Measurements from ENCODE around the gene PLIN1.
A peak's percentile ranks its signal among the peaks of the same experiment; 100 is the strongest.

The PLIN1 gene

DNA sequence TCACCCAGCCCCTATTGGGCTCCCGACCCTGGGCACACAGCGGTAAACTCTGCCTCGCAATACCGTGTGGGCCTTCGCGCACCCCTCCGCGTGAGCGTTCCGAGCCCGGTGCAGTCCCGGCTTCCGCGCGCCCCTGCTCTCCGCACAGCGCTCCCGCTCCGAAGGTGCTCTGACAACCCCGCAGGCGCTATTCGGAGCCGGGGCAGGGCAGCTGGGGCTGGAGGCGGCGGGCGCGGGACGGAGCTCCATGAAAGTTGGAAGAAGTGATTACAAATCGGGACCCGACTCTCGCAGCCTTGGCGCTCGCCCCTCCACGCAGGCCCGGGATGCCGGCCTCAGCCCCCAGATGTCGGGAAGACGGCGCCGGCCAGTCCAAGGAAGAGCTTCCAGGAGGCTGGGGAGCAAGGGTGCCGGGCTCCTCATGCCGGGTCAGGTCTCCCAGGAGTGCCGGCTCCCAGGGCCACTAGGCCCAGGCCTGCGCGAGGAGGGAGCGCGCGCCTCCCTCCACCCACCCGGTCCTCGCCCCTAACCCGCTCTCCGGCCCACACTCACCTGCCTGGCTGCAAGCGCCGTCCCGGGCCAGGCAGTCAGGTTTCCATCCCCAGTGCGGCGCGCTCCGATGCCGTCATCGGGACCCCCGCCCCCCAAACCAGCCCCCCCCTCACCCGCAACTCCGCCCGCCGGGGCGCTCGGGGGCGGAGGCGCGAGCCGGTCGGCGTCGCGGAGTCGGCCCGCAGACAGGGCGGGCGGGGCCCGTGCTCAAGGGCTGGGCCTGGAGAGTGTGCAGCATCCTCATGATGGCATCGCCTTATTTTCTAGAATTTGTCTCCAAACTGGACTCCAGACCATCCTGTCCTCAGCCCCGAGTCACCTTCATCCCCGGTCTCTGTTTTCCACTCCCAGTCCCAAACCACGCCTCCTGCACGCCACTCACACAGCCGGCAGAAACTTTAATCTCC, 24.0 kb downstream of the PLIN1 start, which contains the start of gene KIF7:
TSS of gene KIF7 (minus strand) at position 621 of the 959 bp plus-strand sequence. CDS start 2,537 bp downstream, outside the sequence.
- H3K4me3 ChIP-seq (ENCODE audit: low read depth, low read length), result peak within 1 kb of the TSS; percentile 76

DNA sequence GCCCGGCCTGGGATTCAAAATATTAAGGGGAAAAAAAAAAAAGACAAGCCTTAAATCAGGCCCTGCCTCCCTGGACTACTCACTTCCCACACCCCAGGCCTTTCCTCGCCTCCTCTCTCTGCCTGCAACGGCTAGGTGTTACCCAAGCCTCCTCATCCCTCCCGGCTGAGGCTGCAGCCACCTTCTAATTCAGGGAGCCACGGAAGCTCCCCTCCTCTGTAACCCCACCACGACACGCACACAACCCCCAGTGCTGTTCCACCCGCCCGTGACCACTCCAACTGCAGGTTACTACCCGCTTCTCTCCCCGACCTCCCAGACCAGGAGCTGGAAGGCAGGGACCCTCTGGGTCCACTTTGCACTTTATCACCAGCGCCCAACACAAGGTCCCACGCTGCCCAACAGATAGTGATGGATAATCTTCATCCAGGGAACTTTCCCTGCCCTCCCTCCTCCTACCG, 24.8 kb downstream of the PLIN1 start:
- H3K4me3 ChIP-seq (ENCODE audit: low read depth, low read length), result peak overlapping the region; percentile 76

DNA sequence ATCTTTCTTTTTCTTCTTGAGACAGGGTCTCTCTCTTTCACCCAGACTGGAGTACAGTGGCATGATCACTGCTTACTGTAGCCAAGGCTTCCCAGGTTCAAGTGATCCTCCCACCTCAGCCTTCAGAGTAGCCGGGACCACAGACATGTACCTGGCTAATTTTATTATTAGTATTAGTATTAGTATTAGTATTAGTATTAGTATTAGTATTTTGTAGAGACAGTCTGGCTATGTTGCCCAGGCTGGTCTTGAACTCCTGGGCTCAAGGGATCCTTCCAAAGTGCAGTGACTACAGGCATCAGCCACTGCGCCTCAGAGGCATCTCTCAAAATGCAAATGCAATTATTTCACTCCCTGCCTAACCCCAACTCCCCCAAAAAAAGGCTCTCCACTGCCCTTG, 25.6 kb downstream of the PLIN1 start:
- H3K4me3 ChIP-seq (ENCODE audit: low read depth, low read length), result no peak overlapping the region

DNA sequence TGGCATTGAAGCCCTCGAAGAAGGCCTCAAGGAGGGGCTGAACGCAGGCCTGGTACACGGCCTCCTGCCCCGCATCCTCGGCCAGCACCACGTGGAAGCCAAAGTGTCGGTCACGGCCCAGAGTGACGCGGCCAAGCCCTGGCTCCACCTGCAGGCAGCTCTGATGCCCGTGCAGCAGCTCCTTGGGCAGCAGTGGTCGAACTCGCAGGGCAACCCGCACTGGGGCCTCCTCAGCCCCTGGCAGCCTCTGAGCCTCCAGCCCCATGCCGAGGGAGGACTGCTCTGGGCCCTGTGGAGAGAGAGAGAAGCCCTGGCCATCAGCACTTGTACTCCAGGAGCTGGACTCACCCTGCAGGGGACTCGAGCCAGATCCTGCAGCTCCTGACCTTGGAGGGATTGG, 26.5 kb downstream of the PLIN1 start:
- H3K4me3 ChIP-seq (ENCODE audit: low read depth, low read length), result no peak overlapping the region

DNA sequence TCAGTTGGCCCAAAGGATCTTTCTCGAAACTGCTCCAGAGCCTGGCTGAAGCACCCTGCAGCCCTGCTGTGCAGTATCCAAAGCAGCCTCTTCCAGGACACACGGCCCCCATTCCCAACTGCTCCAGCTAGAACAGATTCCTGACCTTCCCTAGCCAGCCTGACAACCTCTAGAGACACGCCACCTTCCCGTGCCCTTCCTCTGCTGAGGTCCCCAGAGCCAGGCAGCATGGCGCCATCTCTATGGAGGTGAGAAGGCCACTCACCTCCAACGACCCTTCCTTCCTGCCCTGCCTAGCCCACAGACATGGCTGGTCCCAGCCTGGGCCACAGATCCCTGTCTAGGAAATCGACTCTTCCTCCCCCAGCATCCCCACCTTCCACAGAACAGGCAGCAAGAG, 27.0 kb downstream of the PLIN1 start:
- no peak overlapping the region for H3K4me3 ChIP-seq (ENCODE audit: low read depth, low read length)

DNA sequence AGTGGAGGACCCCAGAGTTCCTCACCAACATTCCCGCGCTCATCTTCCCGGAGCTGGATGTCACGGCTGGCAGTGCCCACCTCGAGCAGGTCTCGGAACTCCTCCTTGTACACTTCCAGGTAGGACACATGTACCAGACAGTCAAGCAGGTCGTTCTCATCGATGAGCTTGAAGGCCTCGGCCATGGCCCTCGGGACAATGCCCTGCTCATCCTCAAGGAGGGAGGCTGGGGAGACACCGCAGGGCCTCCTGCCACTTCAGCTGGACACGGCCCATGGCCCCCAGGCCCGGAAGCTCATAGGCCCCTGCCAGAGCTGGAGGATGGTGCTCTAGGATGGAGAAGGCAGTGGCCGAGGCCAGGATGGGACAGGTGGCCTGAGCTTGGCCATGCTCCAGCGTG, 29.5 kb downstream of the PLIN1 start:
- H3K4me3 ChIP-seq (ENCODE audit: low read depth, low read length), result no peak overlapping the region

DNA sequence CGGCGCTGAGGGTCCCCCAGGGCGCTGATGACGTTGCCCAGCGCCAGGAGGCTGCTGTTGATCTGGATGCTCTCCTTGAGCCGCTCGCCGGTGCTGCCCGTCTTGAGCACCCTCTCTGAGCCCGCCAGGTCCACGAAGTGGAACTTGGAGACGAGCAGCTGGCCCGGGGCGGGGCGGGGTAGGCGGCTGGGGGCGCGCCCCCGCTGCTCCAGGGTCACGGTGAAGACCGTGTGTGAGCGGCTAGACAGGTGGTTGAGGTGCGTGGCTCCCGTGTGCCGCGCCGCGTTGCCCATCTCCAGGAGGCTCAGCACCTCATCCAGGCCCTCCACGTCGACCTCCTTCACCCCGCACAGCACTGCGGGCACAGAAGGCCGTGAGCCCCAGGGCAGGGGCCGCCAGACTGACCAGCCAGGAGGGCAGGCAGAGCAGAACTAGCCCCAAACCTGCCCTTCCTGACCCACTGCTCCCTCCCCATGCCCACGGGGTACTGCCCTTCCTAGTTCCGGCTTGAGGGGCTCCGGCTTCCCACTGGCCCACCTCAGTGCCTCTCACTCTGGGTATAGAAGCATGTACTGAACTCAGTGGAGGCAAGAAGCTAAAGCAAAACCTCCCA, 30.0 kb downstream of the PLIN1 start:
- H3K4me3 ChIP-seq (ENCODE audit: low read depth, low read length), result no peak overlapping the region

DNA sequence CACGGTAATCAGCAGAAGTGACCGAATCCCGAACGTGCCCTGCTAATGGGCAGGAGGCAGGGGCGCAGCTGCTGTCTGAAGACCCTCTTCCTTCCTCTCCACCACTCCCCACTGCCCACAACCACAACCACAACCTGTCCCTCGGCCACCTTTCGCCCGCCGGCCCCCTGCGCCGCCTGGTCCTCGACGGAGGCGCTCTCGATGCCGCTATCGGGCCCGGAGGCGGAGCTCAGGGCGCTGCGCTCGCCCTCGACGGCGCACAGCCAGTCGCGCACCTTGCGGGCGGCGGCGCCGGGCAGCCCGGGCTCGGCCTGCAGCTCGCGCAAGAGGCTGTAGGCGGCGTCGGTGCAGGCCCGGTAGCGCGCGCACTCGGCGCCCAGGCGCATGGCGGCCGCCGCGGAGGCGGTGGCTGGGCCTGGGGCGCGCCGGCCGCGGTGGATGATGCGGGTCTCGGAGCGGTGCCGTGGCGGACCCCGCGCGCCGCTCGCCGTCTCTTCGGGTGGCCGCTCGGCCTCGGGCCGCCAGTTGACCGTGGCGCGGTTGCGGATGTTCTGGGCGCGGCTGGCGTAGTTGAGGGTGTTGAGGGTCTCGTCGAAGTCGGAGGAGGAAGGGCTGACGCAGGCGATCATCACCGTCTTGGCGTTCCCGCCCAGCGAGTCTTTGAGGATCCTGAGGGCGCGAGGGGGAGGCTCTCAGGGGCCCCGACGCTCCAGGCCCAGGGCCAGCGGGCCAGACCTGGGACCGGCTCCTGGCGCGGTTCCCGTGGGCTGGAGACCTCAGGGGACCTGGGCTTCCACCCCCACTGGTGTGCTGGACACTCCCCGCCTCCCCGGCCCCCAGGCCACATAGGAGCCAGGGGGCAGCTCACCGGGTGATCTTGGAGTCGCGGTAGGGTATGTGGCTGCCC, 30.8 kb downstream of the PLIN1 start:
- no peak overlapping the region for H3K4me3 ChIP-seq (ENCODE audit: low read depth, low read length)

DNA sequence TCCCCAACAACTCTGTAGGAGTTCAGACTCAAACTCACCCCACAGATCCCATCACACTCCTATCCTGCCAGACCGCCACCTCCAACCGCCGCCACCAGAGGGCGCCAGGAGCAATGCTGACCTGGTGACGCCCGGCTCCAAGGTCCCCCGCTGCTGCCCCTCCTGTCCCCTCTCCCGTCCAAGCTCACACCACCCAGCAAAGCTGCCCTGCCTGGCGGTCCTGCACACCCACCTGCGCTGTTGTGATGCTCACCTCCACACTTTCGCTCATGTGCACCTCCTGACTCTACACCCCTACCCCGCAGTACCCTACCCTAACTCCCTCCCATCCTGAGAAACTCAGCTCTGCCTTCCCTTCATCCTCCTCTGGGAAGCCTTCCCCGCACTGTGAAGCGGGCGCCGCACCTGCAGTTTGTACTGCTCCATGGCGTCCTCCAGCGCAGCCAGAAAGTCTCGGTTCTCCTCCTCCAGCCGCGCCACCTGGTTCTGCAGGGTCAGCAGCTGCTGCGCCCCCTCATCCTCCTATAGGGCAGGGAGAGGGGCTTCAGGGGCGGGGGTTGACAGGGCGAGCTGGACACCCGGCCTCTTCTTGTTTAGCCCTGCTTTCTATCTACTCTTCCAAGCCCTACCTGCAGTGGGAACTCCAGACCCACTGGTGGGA, 31.8 kb downstream of the PLIN1 start:
- H3K4me3 ChIP-seq (ENCODE audit: low read depth, low read length), result no peak overlapping the region

DNA sequence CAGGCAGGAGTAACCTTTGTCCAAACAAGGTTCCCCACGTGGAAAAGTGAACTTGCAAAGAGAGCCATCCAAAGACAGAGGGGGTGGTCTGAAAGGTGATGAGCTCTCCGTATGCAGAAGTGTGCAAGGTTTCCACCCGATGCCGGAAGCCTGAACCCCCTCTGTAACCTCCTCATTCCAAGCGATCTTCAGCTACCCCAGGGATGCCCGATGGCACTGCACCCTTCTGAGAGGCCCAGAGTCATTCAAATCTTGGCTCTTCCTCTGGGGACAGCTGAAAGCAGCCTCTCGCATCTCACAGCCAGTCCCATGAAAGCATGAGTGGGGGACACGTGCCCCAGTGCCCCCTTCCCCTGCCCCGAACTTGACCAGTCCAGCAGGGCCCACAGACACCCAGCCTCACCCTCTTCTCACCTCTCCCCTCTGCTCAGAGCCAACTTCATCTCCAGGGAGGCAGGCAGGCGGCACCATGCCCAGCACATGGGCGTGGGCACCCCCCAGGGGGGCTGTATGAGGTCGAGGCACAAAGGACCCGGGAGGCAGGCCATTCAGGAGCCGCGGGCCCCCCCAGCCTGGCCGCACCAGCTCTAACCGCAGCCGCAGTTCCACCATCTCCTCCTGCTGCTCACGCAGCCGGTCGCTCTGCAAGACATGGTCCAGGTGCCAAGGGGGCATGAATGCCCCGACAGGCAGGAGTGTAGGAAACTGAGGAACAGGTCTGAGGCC, 32.6 kb downstream of the PLIN1 start:
- H3K4me3 ChIP-seq (ENCODE audit: low read depth, low read length), result no peak overlapping the region

DNA sequence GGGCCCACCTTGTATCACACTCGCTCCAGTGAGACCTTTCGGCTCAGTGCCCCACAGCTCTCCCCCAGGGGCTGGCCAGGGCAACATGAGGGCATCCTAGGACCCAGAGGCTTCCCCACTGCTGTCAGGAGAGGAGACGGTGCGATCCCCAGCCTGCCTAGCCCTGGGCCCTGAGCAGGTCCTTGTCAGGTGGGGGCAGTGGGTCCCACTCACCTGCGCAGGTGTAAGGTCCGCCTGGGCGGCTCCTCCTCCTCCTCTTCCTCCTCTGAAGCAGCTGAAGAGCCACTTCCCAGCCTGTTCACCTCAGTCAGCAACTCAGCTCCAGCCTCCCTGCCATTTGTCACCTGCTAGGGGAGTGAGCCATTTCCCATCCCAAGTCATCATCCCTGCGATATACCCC, 33.5 kb downstream of the PLIN1 start:
- no peak overlapping the region for H3K4me3 ChIP-seq (ENCODE audit: low read depth, low read length)

DNA sequence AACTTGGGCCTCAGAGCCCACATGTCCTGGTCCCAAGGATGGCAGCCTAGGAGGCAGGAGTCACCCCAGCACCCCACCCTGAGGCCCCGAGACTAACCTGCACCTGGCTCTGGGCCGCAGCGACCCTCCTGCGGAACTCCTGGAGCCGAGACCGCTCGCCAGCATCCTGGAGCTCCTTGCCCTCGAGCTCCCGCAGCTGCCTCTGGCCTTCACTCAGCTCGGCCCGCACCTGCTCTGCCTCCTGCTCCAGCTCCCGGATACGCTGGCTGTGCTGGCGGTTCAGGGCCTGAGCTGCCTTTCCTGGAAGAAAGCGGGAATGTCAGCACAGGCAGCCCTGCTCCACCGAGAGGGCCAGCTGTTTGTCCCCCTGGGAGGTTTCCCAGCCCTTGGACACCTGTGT, 37.1 kb downstream of the PLIN1 start:
- H3K4me3 ChIP-seq (ENCODE audit: low read depth, low read length), result no peak overlapping the region

DNA sequence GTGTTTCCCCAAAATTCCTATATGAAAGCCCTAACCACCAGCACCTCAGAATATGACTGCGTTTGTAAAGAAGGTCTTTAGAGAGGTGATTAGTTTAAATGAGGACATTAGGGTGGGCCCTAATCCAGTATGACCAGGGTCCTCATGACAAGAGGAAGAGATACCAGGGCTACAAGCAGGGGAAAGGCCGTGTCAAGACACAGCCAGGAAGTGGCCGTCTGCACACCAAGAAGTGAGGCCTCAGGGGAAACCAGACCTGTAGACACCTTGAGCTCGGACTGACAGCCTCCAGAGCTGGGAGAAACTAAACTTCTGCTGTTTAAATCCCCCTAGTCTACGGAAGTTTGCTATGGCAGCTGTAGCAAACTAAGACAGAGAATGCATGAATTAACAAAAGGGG, 38.1 kb downstream of the PLIN1 start:
- H3K4me3 ChIP-seq (ENCODE audit: low read depth, low read length), result no peak overlapping the region

DNA sequence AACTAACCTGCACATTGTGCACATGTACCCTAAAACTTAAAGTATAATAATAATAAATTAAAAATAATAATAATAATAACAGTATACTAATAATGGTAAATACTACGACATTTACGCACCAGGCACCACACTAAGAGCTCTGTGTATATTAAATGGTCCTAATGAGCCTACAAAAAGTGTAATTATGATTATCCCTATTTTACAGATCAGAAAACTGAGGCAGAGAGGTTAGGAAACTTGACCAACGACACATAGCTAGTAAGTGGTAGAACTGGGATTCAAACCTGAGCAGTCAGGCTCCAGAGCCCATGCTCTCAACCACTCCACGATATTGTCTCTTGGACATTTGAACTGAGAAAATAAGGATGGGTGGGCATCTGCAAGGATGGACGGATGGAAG, 38.9 kb downstream of the PLIN1 start:
- H3K4me3 ChIP-seq (ENCODE audit: low read depth, low read length), result no peak overlapping the region

DNA sequence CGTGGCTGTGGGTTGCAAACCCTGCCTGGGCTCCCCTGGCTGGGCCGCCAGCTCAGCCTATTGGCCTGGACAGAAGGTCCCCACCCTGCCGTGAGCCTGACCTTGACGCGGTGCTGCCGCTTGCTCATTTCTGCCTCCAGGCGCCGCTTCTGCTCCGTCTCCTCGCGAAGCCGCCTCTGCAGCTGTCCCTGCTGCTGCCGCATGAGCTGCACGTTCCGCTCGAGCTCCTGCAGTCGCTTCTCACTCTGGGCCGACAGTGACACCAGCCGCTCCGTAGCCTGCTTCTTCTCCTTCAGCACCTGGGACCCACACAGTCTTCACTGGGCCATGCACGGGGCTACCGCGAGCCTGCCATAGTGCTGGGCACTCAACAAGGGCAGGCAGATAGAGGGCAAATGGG, 45.6 kb downstream of the PLIN1 start:
- no peak overlapping the region for H3K4me3 ChIP-seq (ENCODE audit: low read depth, low read length)

DNA sequence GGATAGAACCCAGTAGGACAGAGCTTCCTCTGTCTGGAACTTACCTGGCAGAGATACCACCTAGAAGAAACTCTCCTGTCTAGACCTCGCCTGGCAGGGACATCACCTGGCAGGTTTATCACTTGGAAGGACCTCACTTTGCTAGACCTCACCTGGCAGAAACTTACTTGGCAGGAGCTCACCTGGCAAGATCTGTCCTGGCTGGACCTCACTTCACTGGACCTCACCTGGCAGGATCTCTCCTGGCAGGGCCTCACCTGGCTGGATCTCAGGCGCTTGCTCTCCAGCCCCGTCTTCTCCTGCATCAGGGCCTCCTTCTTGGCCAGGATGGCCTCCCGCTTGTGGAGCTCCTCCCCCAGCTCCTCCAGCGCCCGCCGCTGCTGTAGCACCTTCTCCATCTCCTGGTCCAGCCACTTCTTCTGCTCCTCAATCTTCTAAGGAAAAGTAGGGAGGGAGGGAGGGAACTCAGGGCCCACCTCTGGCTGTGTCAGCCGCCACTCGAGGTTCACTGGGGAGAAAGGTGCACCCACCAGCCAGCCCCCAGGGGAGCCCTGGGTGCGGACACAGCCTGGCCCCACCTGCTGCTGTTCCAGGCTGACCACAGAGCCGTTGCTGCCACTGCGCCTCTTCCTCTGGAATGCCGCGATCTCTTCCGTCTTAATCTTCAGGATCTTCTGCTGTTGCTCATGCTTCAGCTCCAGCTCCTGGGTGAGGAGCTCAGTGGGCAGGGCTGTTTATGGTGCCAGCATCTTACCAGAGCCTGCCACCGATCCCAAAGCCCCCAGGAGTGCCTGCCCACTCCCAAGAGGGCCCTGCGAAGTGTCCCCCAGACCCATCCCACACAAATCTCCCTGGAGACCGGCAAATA, 46.4 kb downstream of the PLIN1 start:
- no peak overlapping the region for H3K4me3 ChIP-seq (ENCODE audit: low read depth, low read length)

DNA sequence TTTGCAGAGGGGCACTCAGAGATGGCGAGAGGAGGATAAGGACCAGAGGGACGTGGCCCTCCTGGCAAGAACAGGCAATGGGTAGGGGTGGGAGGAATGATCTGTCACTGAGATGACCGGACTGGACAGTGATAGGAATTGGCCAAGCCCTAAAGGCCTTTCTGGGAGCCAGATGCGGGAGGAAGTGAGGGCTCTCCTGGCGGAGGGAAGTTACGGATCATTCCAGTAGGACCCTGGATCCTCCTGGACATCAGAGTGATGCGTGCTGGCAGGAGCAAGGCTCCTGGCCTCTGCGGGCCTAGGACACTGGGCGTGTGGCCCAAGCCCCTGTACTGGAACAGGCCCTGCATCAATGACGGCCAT, 47.3 kb downstream of the PLIN1 start:
- H3K4me3 ChIP-seq (ENCODE audit: low read depth, low read length), result no peak overlapping the region

DNA sequence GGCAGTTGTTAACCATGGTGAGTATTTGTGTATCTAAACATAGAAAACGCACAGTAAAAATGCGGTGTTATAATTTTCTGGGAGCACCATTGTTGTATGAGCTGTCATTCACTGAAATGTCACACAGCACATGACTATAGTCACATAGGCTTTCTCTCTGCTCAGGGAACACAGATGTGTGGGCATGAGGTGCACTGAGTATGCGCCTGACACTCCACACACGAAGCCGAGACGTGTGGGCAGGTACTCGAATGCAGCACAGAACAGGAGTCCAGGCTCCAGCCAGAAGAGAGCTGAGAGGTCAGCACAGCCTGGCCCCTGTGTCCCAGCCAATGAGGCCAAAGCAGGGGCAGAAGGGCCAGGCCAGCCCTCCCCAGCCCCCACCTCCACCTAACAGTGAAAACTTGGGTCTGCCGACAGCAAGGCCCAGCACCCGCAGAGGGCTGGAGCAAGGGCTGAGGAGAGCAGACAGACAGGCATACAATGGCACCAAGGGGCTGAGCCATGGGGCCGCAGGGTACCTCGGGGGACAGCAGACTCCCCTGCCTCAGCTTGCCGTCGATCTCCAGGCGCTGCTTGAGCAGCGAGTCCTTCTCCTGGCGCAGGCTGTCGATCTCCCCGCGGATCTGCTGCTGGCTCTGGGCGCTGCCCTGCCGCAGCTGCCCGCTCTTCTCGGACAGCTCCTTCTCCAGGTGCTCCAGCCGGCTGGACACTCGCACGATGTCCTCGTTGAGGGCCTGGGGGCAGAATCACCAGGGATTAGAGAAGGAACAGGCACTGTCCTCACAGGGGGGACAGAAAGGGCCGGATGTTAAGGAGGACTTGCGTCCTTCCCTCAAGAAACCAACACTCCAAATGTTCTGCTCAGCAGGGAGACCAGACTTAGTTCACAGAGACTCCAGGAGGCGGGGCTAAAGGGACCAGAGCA, 47.9 kb downstream of the PLIN1 start:
- no peak overlapping the region for H3K4me3 ChIP-seq (ENCODE audit: low read depth, low read length)
